Lower lobe of right lung (tissue), 2 donors: ENCODE data around the gene CC2D1B. TPM values are rescaled to one million over a fixed set of nuclear protein-coding genes. Genes with fewer than 3 reads are reported as not detected.

Experiments used
- ATAC-seq, 2 donors: fragments of 200-7000 bp; cut with Tn5 transposase; one replicate each; pipeline ENCODE4 v1.9.1; 2020 to 2022; ENCODE audit warnings: mild to moderate bottlenecking in 2 of 2, moderate library complexity in 2 of 2
- DNase-seq: peaks from one replicate; pipeline ENCODE4 v3.0.0-alpha.2; 2020
- H3K27ac ChIP-seq: fragments of 200-600 bp; one replicate; pipeline ENCODE4 v1.8.0; 2022
- H3K27me3 ChIP-seq: fragments of 200-600 bp; one replicate; pipeline ENCODE4 v1.8.0; 2022; ENCODE audit warnings: low read depth
- H3K36me3 ChIP-seq: fragments of 200-600 bp; one replicate; pipeline ENCODE4 v1.8.0; 2022; ENCODE audit warnings: mild to moderate bottlenecking
- H3K4me1 ChIP-seq: fragments of 200-600 bp; one replicate; pipeline ENCODE4 v1.8.0; 2022
- H3K4me3 ChIP-seq: fragments of 200-600 bp; one replicate; pipeline ENCODE4 v1.8.0; 2022; ENCODE audit warnings: mild to moderate bottlenecking
- H3K9me3 ChIP-seq: fragments of 200-600 bp; one replicate; pipeline ENCODE4 v1.8.0; 2022
- CTCF ChIP-seq: fragments of 200-600 bp; IDR thresholded peaks from one replicate; pipeline ENCODE4 v1.8.0; 2022; ENCODE audit warnings: antibody characterized with exemption, mild to moderate bottlenecking
- intact Hi-C: fragments of 100-400 bp; cut with DNase I; formaldehyde crosslinking; loops from one replicate; pipeline ENCODE4 v1.11.0; 2022
- long read RNA-seq: library from polyadenylated mRNA; unstranded; transcript quantifications from one replicate; pipeline ENCODE4 v2.0.0, GENCODE V29; 2021
- total RNA-seq: library from RNA; stranded (reverse); fragmentation: NEBNext Ultra II Directional; extraction: Animal tissue kit (Norgen Biotek cat#: 25700); gene quantifications from one replicate; pipeline ENCODE4 v1.2.1, GENCODE V29; 2021
- donor health status: DM: no; HTN: yes; CAD: no; lungs with severe emphysema.

CC2D1B gene
- 44.5 TPM for total RNA-seq
- long read RNA-seq, transcript CC2D1B-201 (25 exons, 3,377 nt) = major isoform, 11 of 45 reads
- long read RNA-seq, partial matches to known transcripts = 18 of 45 reads
- long read RNA-seq, other reads (novel, unspliced or antisense) = 16 of 45 reads

GRCh38 chr1:52365746-52366516, at the start of gene CC2D1B:
TSS of gene CC2D1B (minus strand) at chr1:52366205. CDS start at chr1:52364620, 1,585 bp downstream.
- H3K9me3 ChIP-seq = no peaks in the 10 kb centered on the region
- no peaks in the 10 kb centered on the region for H3K27me3 ChIP-seq
- intact Hi-C loops = no loop called here
- peaks cover 32% of the 10 kb centered on the region for H3K36me3 ChIP-seq
- TF ChIP-seq CTCF = no peak
- ATAC-seq (peak; percentile 95 to 97), DNase-seq (peak; percentile 100)
- H3K4me3 ChIP-seq = peak within 1 kb of the TSS; percentile 93
- peaks cover 14% of the 10 kb centered on the region for H3K4me1 ChIP-seq
- H3K27ac ChIP-seq = peak within 1 kb of the TSS; percentile 97

DNA sequence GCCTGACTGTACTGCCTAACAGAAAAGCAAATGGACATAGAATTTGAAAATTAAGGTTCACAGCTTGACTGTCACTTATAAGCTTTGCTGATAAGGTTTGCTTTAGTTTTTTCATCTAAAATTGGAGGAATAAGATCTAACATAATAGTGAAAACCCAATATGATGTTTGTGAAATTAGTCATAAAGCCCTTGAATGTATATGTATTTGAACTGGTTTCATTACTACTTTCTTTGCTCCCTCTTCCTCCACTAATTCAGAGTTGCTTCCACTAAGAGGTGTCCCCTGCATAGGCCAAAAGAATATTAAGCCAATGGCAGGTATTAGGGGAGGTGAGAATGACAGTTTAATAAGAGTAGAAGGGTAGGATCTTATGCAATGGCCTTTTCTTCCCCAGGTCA, 48.9 kb upstream of the CC2D1B start:
- no peak for DNase-seq
- no peak for ATAC-seq
- Histone ChIP-seq H3K27ac (no peak overlapping the region), H3K4me3 (no peak overlapping the region), H3K27me3 (no peaks in the 10 kb centered on the region), H3K4me1 (no peaks in the 10 kb centered on the region), H3K36me3 (peaks cover 100% of the 10 kb centered on the region), H3K9me3 (no peaks in the 10 kb centered on the region)
- no peak for TF ChIP-seq CTCF
- intact Hi-C loops = no loop called here

GRCh38 chr1:52413410-52413989, 47.5 kb upstream of the CC2D1B start:
- no peaks in the 10 kb centered on the region for H3K27me3 ChIP-seq
- no peak for TF ChIP-seq CTCF
- ATAC-seq (no peak), DNase-seq (no peak)
- H3K4me3 ChIP-seq = no peak overlapping the region
- H3K4me1 ChIP-seq = no peaks in the 10 kb centered on the region
- H3K9me3 ChIP-seq = no peaks in the 10 kb centered on the region
- intact Hi-C loops = no loop called here
- peaks cover 100% of the 10 kb centered on the region for H3K36me3 ChIP-seq
- no peak overlapping the region for H3K27ac ChIP-seq

GRCh38 chr1:52404975-52405338, 39.0 kb upstream of the CC2D1B start:
- Histone ChIP-seq H3K4me1 (peaks cover 25% of the 10 kb centered on the region), H3K9me3 (no peaks in the 10 kb centered on the region), H3K36me3 (peaks cover 34% of the 10 kb centered on the region), H3K27me3 (no peaks in the 10 kb centered on the region), H3K27ac (peak overlapping the region; percentile 96), H3K4me3 (peak overlapping the region; percentile 86)
- intact Hi-C loops = no loop called here
- no peak for ATAC-seq
- DNase-seq = no peak
- no peak for TF ChIP-seq CTCF

- DNase-seq (peak; percentile 98), ATAC-seq (peak; percentile 99)
- intact Hi-C loops = no loop called here
- peak within 1 kb of the TSS; percentile 96 for H3K27ac ChIP-seq
- peaks cover 25% of the 10 kb centered on the region for H3K4me1 ChIP-seq
- H3K4me3 ChIP-seq = peak within 1 kb of the TSS; percentile 86
- H3K27me3 ChIP-seq = no peaks in the 10 kb centered on the region
- H3K36me3 ChIP-seq = peaks cover 28% of the 10 kb centered on the region
- TF ChIP-seq CTCF = peak; percentile 51
- no peaks in the 10 kb centered on the region for H3K9me3 ChIP-seq
Measured at GRCh38 chr1:52404116-52404974, 38.3 kb upstream of the CC2D1B start, which contains the start of the genes ORC1 and PRPF38A. TSS of gene ORC1 (minus strand) at chr1:52404423. CDS start at chr1:52402223, 2,200 bp downstream. TSS of gene PRPF38A (plus strand) at chr1:52404602. CDS start at chr1:52404750, 148 bp downstream.
